H9 (cell line): ENCODE results near the gene AKAP1. TPM values are rescaled to one million over a fixed set of nuclear protein-coding genes. Genes with fewer than 3 reads are reported as not detected.

Experiments used
- DNase-seq: peaks from one replicate; pipeline ENCODE4 v3.0.0-alpha.2; 2017
- H2AFZ ChIP-seq: one replicate; pipeline ENCODE4 v1.6.1; 2013; ENCODE audit warnings: mild to moderate bottlenecking, low read length, control low read depth, moderate library complexity
- H2AK5ac ChIP-seq: 2 replicates; pipeline ENCODE4 v1.6.1; 2013; ENCODE audit warnings: low read length, control low read depth, mixed read lengths; ENCODE audit not compliant: insufficient read length
- H2BK120ac ChIP-seq: one replicate; pipeline ENCODE4 v1.6.1; 2013; ENCODE audit warnings: low read depth, mild to moderate bottlenecking, low read length, control low read depth, inconsistent platforms; ENCODE audit not compliant: poor library complexity, severe bottlenecking
- H2BK12ac ChIP-seq: 2 replicates; pipeline ENCODE4 v1.6.1; 2013; ENCODE audit warnings: low read length, control low read depth, mixed read lengths, low read depth; ENCODE audit not compliant: insufficient read length
- H2BK15ac ChIP-seq: 2 replicates; pipeline ENCODE4 v1.6.1; 2013; ENCODE audit warnings: low read depth, low read length, control low read depth
- H2BK20ac ChIP-seq: one replicate; pipeline ENCODE4 v1.6.1; 2013; ENCODE audit warnings: low read depth, mild to moderate bottlenecking, low read length, control low read depth, inconsistent platforms; ENCODE audit not compliant: poor library complexity, severe bottlenecking
- H2BK5ac ChIP-seq: 2 replicates; pipeline ENCODE4 v1.6.1; 2013; ENCODE audit warnings: low read length, control low read depth, mixed read lengths; ENCODE audit not compliant: insufficient read length
- H3K14ac ChIP-seq: 2 replicates; pipeline ENCODE4 v1.6.1; 2013; ENCODE audit warnings: low read length, control low read depth; ENCODE audit not compliant: insufficient read depth
- H3K18ac ChIP-seq: 2 replicates; pipeline ENCODE4 v1.6.1; 2013; ENCODE audit warnings: low read depth, mild to moderate bottlenecking, mixed read lengths, low read length, control low read depth; ENCODE audit not compliant: insufficient read length
- H3K23ac ChIP-seq: 2 replicates; pipeline ENCODE4 v1.6.1; 2013; ENCODE audit warnings: low read length, control low read depth, mixed read lengths, low read depth; ENCODE audit not compliant: insufficient read length
- H3K23me2 ChIP-seq: 2 replicates; pipeline ENCODE4 v1.6.1; 2013; ENCODE audit warnings: low read depth, mild to moderate bottlenecking, mixed read lengths, low read length, control low read depth; ENCODE audit not compliant: insufficient read length, poor library complexity, severe bottlenecking
- H3K27ac ChIP-seq: 2 replicates; pipeline ENCODE4 v1.5.1; 2013; ENCODE audit warnings: low read length, control low read depth, mixed read lengths, low read depth; ENCODE audit not compliant: insufficient read length
- H3K27me3 ChIP-seq: 2 replicates; pipeline ENCODE4 v1.6.1; 2013; ENCODE audit warnings: low read length, control low read depth, inconsistent platforms; ENCODE audit not compliant: insufficient read depth
- H3K4ac ChIP-seq: 2 replicates; pipeline ENCODE4 v1.6.1; 2013; ENCODE audit warnings: low read depth, mild to moderate bottlenecking, control low read depth, inconsistent platforms, low read length, moderate library complexity
- H3K4me1 ChIP-seq: 2 replicates; pipeline ENCODE4 v1.6.1; 2013; ENCODE audit warnings: low read length, control low read depth, inconsistent platforms; ENCODE audit not compliant: insufficient read depth
- H3K4me2 ChIP-seq: 2 replicates; pipeline ENCODE4 v1.6.1; 2013; ENCODE audit warnings: low read length, control low read depth, mixed read lengths; ENCODE audit not compliant: insufficient read length, insufficient read depth
- H3K56ac ChIP-seq: 2 replicates; pipeline ENCODE4 v1.6.1; 2013; ENCODE audit warnings: low read depth, mild to moderate bottlenecking, mixed read lengths, low read length, control low read depth; ENCODE audit not compliant: insufficient read length
- H3K79me1 ChIP-seq: 2 replicates; pipeline ENCODE4 v1.6.1; 2013; ENCODE audit warnings: low read depth, mild to moderate bottlenecking, moderate library complexity, low read length, control low read depth, inconsistent platforms; ENCODE audit not compliant: insufficient read depth, poor library complexity, severe bottlenecking
- H3K79me2 ChIP-seq: 2 replicates; pipeline ENCODE4 v1.6.1; 2013; ENCODE audit warnings: low read length, control low read depth, inconsistent platforms; ENCODE audit not compliant: insufficient read depth
- H3K9ac ChIP-seq: 2 replicates; pipeline ENCODE4 v1.6.1; 2013; ENCODE audit warnings: low read length, control low read depth, mixed read lengths; ENCODE audit not compliant: insufficient read length; ENCODE audit errors: extremely low read depth
- H3K9me3 ChIP-seq: one replicate; pipeline ENCODE4 v1.6.1; 2013; ENCODE audit warnings: low read depth, low read length, inconsistent platforms; ENCODE audit not compliant: control insufficient read depth
- H3T11ph ChIP-seq: one replicate; pipeline ENCODE4 v1.6.1; 2013; ENCODE audit warnings: mild to moderate bottlenecking, low read length, control low read depth, inconsistent platforms
- H4K20me1 ChIP-seq: one replicate; pipeline ENCODE4 v1.6.1; 2013; ENCODE audit not compliant: control insufficient read depth, insufficient read length, insufficient read depth
- H4K5ac ChIP-seq: 2 replicates; pipeline ENCODE4 v1.6.1; 2013; ENCODE audit warnings: low read depth, mild to moderate bottlenecking, mixed read lengths, low read length, control low read depth; ENCODE audit not compliant: insufficient read length
- H4K8ac ChIP-seq: replicated peaks from 2 replicates; pipeline ENCODE4 v1.6.1; 2013; ENCODE audit warnings: low read length, control low read depth, mixed read lengths, low read depth; ENCODE audit not compliant: insufficient read length
- H4K91ac ChIP-seq: 2 replicates; pipeline ENCODE4 v1.6.1; 2013; ENCODE audit warnings: low read depth, mild to moderate bottlenecking, moderate library complexity, mixed read lengths, low read length, control low read depth; ENCODE audit not compliant: insufficient read length
- H3K27ac Mint-ChIP-seq, 3 experiments: 2 replicates in 2 of 3; 3 replicates in 1 of 3; pipeline ENCODE4 v1.8.0; 2020 to 2021; ENCODE audit warnings: mixed read lengths in 3 of 3, mild to moderate bottlenecking in 1 of 3, moderate library complexity in 1 of 3
- H3K27me3 Mint-ChIP-seq: 2 replicates; pipeline ENCODE4 v1.8.0; 2021; ENCODE audit warnings: low read depth, mild to moderate bottlenecking, moderate library complexity, mixed read lengths
- H3K36me3 Mint-ChIP-seq, 3 experiments: 2 replicates in 2 of 3; 3 replicates in 1 of 3; pipeline ENCODE4 v1.8.0; 2020 to 2021; ENCODE audit warnings: low read depth in 3 of 3, mixed read lengths in 3 of 3; ENCODE audit not compliant: insufficient read depth in 1 of 3
- H3K4me1 Mint-ChIP-seq, 2 experiments: 2 replicates each; pipeline ENCODE4 v1.8.0; 2020; ENCODE audit warnings: mixed read lengths in 2 of 2
- H3K4me3 Mint-ChIP-seq, 2 experiments: 2 replicates in 1 of 2; 3 replicates in 1 of 2; pipeline ENCODE4 v1.8.0; 2020 to 2021; ENCODE audit warnings: mild to moderate bottlenecking in 2 of 2, mixed read lengths in 2 of 2, moderate library complexity in 1 of 2
- H3K9me3 Mint-ChIP-seq, 2 experiments: 2 replicates in 1 of 2; 3 replicates in 1 of 2; pipeline ENCODE4 v1.8.0; 2020; ENCODE audit warnings: mild to moderate bottlenecking in 2 of 2, mixed read lengths in 2 of 2, moderate library complexity in 1 of 2
- whole genome bisulfite sequencing: extraction: QIAGEN DNeasy Blood & Tissue Kit; methylation state at CpG from one replicate; pipeline ENCODE4 v1.1.7; 2013; ENCODE audit warnings: missing lambda C conversion rate, low lambda C conversion rate, mixed read lengths; ENCODE audit not compliant: insufficient read length; ENCODE audit errors: extremely low coverage; 5-methylcytosine and 5-hydroxymethylcytosine counted together
- total RNA-seq: library from RNA; stranded (reverse); gene quantifications from 2 replicates; pipeline ENCODE4 v1.2.1, GENCODE V29; 2021
- TF ChIP-seq, protein P1 (sequence below): fragments of 200-600 bp; sonication (generic); conservative IDR thresholded peaks from 3 replicates; pipeline ENCODE4 v1.8.0; 2021; ENCODE audit warnings: antibody characterized with exemption, mild to moderate bottlenecking

Gene AKAP1
- total RNA-seq, 1 experiment from 2014 or later: 61.2 TPM

GRCh38 chr17:57165754-57166153 lies 80.7 kb downstream of the AKAP1 start:
- H2BK20ac ChIP-seq: no peak overlapping the region
- no peak overlapping the region for H2BK120ac ChIP-seq
- no peak overlapping the region for H4K91ac ChIP-seq
- DNase-seq: no peak
- no peaks in the 10 kb centered on the region for H3K23me2 ChIP-seq
- no CpG with 5 or more reads among the region's 3 CpGs for WGBS
- H3K23ac ChIP-seq: no peak overlapping the region
- H4K8ac ChIP-seq: no peak overlapping the region
- no peaks in the 10 kb centered on the region for H3K27me3 Mint-ChIP-seq
- H3K79me1 ChIP-seq: no peaks in the 10 kb centered on the region
- no peak overlapping the region for H2BK15ac ChIP-seq
- no peaks in the 10 kb centered on the region for H3K27me3 ChIP-seq
- H2AFZ ChIP-seq: no peak overlapping the region
- no peaks in the 10 kb centered on the region for H3K79me2 ChIP-seq
- H4K5ac ChIP-seq: no peak overlapping the region
- TF ChIP-seq, protein P1, sequence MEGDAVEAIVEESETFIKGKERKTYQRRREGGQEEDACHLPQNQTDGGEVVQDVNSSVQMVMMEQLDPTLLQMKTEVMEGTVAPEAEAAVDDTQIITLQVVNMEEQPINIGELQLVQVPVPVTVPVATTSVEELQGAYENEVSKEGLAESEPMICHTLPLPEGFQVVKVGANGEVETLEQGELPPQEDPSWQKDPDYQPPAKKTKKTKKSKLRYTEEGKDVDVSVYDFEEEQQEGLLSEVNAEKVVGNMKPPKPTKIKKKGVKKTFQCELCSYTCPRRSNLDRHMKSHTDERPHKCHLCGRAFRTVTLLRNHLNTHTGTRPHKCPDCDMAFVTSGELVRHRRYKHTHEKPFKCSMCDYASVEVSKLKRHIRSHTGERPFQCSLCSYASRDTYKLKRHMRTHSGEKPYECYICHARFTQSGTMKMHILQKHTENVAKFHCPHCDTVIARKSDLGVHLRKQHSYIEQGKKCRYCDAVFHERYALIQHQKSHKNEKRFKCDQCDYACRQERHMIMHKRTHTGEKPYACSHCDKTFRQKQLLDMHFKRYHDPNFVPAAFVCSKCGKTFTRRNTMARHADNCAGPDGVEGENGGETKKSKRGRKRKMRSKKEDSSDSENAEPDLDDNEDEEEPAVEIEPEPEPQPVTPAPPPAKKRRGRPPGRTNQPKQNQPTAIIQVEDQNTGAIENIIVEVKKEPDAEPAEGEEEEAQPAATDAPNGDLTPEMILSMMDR: no peak
- H2AK5ac ChIP-seq: no peak overlapping the region
- no peak overlapping the region for H3T11ph ChIP-seq
- peaks cover 0 to 3% (median 0%) of the 10 kb centered on the region in 3 experiments; a peak in 2 of 7 replicates for H3K36me3 Mint-ChIP-seq
- no peak overlapping the region for H3K9ac ChIP-seq
- H3K14ac ChIP-seq: no peak overlapping the region
- H3K4me3 Mint-ChIP-seq: no peak overlapping the region
- H3K4ac ChIP-seq: no peak overlapping the region
- H3K9me3 Mint-ChIP-seq: peaks cover 3 to 8% of the 10 kb centered on the region in 2 experiments; a peak in 2 of 5 replicates
- no peaks in the 10 kb centered on the region for H4K20me1 ChIP-seq
- H3K56ac ChIP-seq: no peak overlapping the region
- no peak overlapping the region for H3K27ac ChIP-seq
- H3K4me2 ChIP-seq: no peak overlapping the region
- H3K18ac ChIP-seq: no peak overlapping the region
- no peak overlapping the region for H3K27ac Mint-ChIP-seq
- H3K9me3 ChIP-seq: no peaks in the 10 kb centered on the region
- peaks cover 21 to 23% of the 10 kb centered on the region in 2 experiments for H3K4me1 Mint-ChIP-seq
- H2BK5ac ChIP-seq: no peak overlapping the region
- H3K4me1 ChIP-seq: peaks cover 2% of the 10 kb centered on the region; the same call in 1 of the 2 replicates
- no peak overlapping the region for H2BK12ac ChIP-seq
